Mucosa of descending colon (tissue), 3 donors: Measurements from ENCODE around the gene FES. TPM values are rescaled to one million over a fixed set of nuclear protein-coding genes. Genes with fewer than 3 reads are reported as not detected.
A peak's percentile ranks its signal among the peaks of the same experiment; 100 is the strongest.

Experiments
- ATAC-seq: fragments of 200-7000 bp; cut with Tn5 transposase; one replicate; pipeline ENCODE4 v1.9.1; 2020; ENCODE audit warnings: mild to moderate bottlenecking, moderate library complexity
- DNase-seq, 3 donors: peaks; one replicate each; pipeline ENCODE4 v3.0.0-alpha.2; 2020
- H3K36me3 ChIP-seq: fragments of 200-600 bp; one replicate; pipeline ENCODE4 v1.8.0; 2021; ENCODE audit warnings: low read depth, mild to moderate bottlenecking
- H3K4me1 ChIP-seq: fragments of 200-600 bp; one replicate; pipeline ENCODE4 v1.8.0; 2021; ENCODE audit warnings: low read depth, mild to moderate bottlenecking
- H3K4me3 ChIP-seq: fragments of 200-600 bp; one replicate; pipeline ENCODE4 v1.8.0; 2021; ENCODE audit warnings: mild to moderate bottlenecking
- H3K9me3 ChIP-seq: fragments of 200-600 bp; one replicate; pipeline ENCODE4 v1.8.0; 2021; ENCODE audit warnings: mild to moderate bottlenecking
- CTCF ChIP-seq: fragments of 200-600 bp; IDR thresholded peaks from one replicate; pipeline ENCODE4 v1.8.0; 2022; ENCODE audit warnings: antibody characterized with exemption, mild to moderate bottlenecking
- intact Hi-C, 2 donors: fragments of 100-400 bp; cut with DNase I in 1 of 2; cut with micrococcal nuclease in 1 of 2; formaldehyde crosslinking; loops; one replicate each; pipeline versions ENCODE4 v1.11.0 to v1.11.1; 2022; cut with DNase I, micrococcal nuclease
- total RNA-seq, 3 donors: library from RNA; stranded (reverse); fragmentation: NEBNext Ultra II Directional in 2 of 3; extraction: Animal tissue kit (Norgen Biotek cat#: 25700) in 2 of 3; gene quantifications; one replicate each; pipeline versions ENCODE4 v1.2.1 to v1.2.4, GENCODE V29; 2021 to 2023
- donor health status: DM: no; HTN: no; CAD: no; lungs with moderate emphysema.
- donor health status: DM: no; HTN: no; CAD: no.
- donor health status: DM: no; HTN: yes; CAD: no.

Gene FES
- total RNA-seq, 3 donors from 2014 or later: 7.9 to 18.6 (median 12.1) TPM

- no peaks in the 10 kb centered on the region for H3K9me3 ChIP-seq
- no peak for TF ChIP-seq CTCF
- no peaks in the 10 kb centered on the region for H3K4me1 ChIP-seq
- intact Hi-C loops: no loop called here
- DNase-seq (peak in 1 of 3 donors; percentile 15), ATAC-seq (no peak)
- no peak overlapping the region for H3K4me3 ChIP-seq
- H3K36me3 ChIP-seq: peaks cover 6% of the 10 kb centered on the region
These were observed 58.2 kb downstream of the FES start for GRCh38 chr15:90942354-90943120.

GRCh38 chr15:90945091-90945490 is 60.8 kb downstream of the FES start:
- ATAC-seq (no peak), DNase-seq (no peak)
- no peak overlapping the region for H3K4me3 ChIP-seq
- no peak for TF ChIP-seq CTCF
- intact Hi-C loops: no loop called here
- H3K4me1 ChIP-seq: peaks cover 3% of the 10 kb centered on the region
- peaks cover 6% of the 10 kb centered on the region for H3K36me3 ChIP-seq
- H3K9me3 ChIP-seq: no peaks in the 10 kb centered on the region

Other genes with a start within 250 kb of the FES start
- 1 to 10 TPM; 2.9 to 7.2 (median 4.1) TPM for gene BLM, start 167.2 kb upstream of the FES start, total RNA-seq
- 10 to 100 TPM; 65.9 to 83.4 (median 67.4) TPM for gene FURIN, start 15.9 kb upstream of the FES start, total RNA-seq
- 10 to 100 TPM; 50.9 to 75.8 (median 75.3) TPM for gene MAN2A2, start 18.8 kb downstream of the FES start, total RNA-seq
- 10 to 100 TPM; 10.7 to 23.4 (median 15.4) TPM for gene HDDC3, start 48.0 kb downstream of the FES start, total RNA-seq
- gene UNC45A, start 50.8 kb downstream of the FES start, total RNA-seq: 10 to 100 TPM; 43.9 to 92.5 (median 54.8) TPM
- 10 to 100 TPM; 18.5 to 21.5 (median 20.7) TPM for gene RCCD1, start 70.4 kb downstream of the FES start, total RNA-seq
- gene PRC1, start 110.0 kb downstream of the FES start, total RNA-seq: 10 to 100 TPM; 10.9 to 41.0 (median 12.3) TPM
- 10 to 100 TPM; 13.4 to 22.7 (median 16.2) TPM for gene VPS33B, start 138.1 kb downstream of the FES start, total RNA-seq
- 1 to 10 TPM in 1 of 3 donors, under 1 TPM in 2; 0.41 to 4.2 (median 0.80) TPM for gene SV2B, start 215.8 kb downstream of the FES start, total RNA-seq